Prostate gland (tissue), 2 donors: ENCODE measurements around the gene SUN5. TPM values are rescaled to one million over a fixed set of nuclear protein-coding genes. Genes with fewer than 3 reads are reported as not detected.

ENCODE experiments used
- DNase-seq: peaks from one replicate; pipeline ENCODE4 v3.0.0-alpha.2; 2019; ENCODE audit warnings: low spot score
- H3K27ac ChIP-seq, 2 donors: fragments of 200-600 bp; sonication (generic); 2 replicates each; pipeline ENCODE4 v1.5.1; 2017 to 2019
- H3K27me3 ChIP-seq: fragments of 200-600 bp; sonication (generic); replicated peaks from 2 replicates; pipeline ENCODE4 v1.5.1; 2019; ENCODE audit not compliant: insufficient read depth
- H3K36me3 ChIP-seq, 2 donors: fragments of 200-600 bp; sonication (generic); 1 replicate in 1 of 2; 2 replicates in 1 of 2; pipeline versions ENCODE4 v1.5.1 to v1.8.1; 2017 to 2019
- H3K4me1 ChIP-seq: fragments of 200-600 bp; sonication (generic); replicated peaks from 2 replicates; pipeline ENCODE4 v1.5.1; 2019
- H3K4me3 ChIP-seq, 2 donors: fragments of 200-600 bp; sonication (generic); 2 replicates each; pipeline ENCODE4 v1.5.1; 2017 to 2019
- H3K9me3 ChIP-seq: fragments of 200-600 bp; sonication (generic); 2 replicates; pipeline ENCODE4 v1.5.1; 2017
- POLR2A ChIP-seq: fragments of 450-650 bp; IDR thresholded peaks from one replicate; pipeline ENCODE4 v1.6.1; 2016; ENCODE audit warnings: antibody characterized with exemption, mild to moderate bottlenecking
- POLR2AphosphoS5 ChIP-seq: sonication (generic); formaldehyde crosslinking; IDR thresholded peaks from one replicate; pipeline ENCODE4 v1.6.1; 2017; ENCODE audit warnings: antibody characterized with exemption
- WGBS: methylation state at CpG from one replicate; pipeline ENCODE4 v1.1.5; 2018; 5-methylcytosine and 5-hydroxymethylcytosine counted together
- intact Hi-C: fragments of 100-400 bp; cut with DNase I; formaldehyde crosslinking; loops from one replicate; pipeline ENCODE4 v1.14.2; 2022
- total RNA-seq, 2 donors: library from RNA; depleted of rRNA; stranded (reverse); fragments of >200 nt; gene quantifications; one replicate each; pipeline ENCODE4 v1.1.0, GENCODE V29; 2016
- TF ChIP-seq, protein P1 (sequence below), 4 experiments: fragments of 200-600 bp in 2 of 4; fragments of 450-650 bp in 2 of 4; sonication (generic) in 2 of 4; IDR thresholded peaks; 1 replicate in 3 of 4; 2 replicates in 1 of 4; pipeline ENCODE4 v1.5.1; 2016 to 2019; ENCODE audit warnings: antibody characterized with exemption in 4 of 4, mild to moderate bottlenecking in 2 of 4, moderate library complexity in 2 of 4

SUN5 gene
- total RNA-seq, 2 donors from 2014 or later, result 4.7 TPM; not detected in 1

- TF ChIP-seq, protein P1, sequence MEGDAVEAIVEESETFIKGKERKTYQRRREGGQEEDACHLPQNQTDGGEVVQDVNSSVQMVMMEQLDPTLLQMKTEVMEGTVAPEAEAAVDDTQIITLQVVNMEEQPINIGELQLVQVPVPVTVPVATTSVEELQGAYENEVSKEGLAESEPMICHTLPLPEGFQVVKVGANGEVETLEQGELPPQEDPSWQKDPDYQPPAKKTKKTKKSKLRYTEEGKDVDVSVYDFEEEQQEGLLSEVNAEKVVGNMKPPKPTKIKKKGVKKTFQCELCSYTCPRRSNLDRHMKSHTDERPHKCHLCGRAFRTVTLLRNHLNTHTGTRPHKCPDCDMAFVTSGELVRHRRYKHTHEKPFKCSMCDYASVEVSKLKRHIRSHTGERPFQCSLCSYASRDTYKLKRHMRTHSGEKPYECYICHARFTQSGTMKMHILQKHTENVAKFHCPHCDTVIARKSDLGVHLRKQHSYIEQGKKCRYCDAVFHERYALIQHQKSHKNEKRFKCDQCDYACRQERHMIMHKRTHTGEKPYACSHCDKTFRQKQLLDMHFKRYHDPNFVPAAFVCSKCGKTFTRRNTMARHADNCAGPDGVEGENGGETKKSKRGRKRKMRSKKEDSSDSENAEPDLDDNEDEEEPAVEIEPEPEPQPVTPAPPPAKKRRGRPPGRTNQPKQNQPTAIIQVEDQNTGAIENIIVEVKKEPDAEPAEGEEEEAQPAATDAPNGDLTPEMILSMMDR (IDR thresholded peaks at IDR 0.05), result no peak
- TF ChIP-seq POLR2AphosphoS5, result no peak
- no peak for TF ChIP-seq POLR2A
- no peaks in the 10 kb centered on the region for H3K4me1 ChIP-seq
- DNase-seq, result no peak
- H3K4me3 ChIP-seq, result no peak overlapping the region
- intact Hi-C loops, result no loop called here
- no peaks in the 10 kb centered on the region for H3K9me3 ChIP-seq
- H3K36me3 ChIP-seq, result no peaks in the 10 kb centered on the region
- no peaks in the 10 kb centered on the region for H3K27me3 ChIP-seq
- WGBS, result 72% methylated on average over 9 of the region's 9 CpGs
- no peak overlapping the region for H3K27ac ChIP-seq
Measured at GRCh38 chr20:32999603-33000250, 4.5 kb downstream of the SUN5 start.

- no peak for DNase-seq
- WGBS, result 86% methylated on average over 2 of the region's 2 CpGs
- Histone ChIP-seq H3K4me3 (no peak overlapping the region), H3K27ac (no peak overlapping the region), H3K4me1 (no peaks in the 10 kb centered on the region), H3K36me3 (no peaks in the 10 kb centered on the region), H3K9me3 (no peaks in the 10 kb centered on the region), H3K27me3 (no peaks in the 10 kb centered on the region)
- TF ChIP-seq, protein P1 (IDR thresholded peaks at IDR 0.05), result no peak
- no peak for TF ChIP-seq POLR2A
- TF ChIP-seq POLR2AphosphoS5, result no peak
- intact Hi-C loops, result no loop called here
Measured at GRCh38 chr20:32997431-32997830, 6.8 kb downstream of the SUN5 start.

GRCh38 chr20:32995802-32996201, 8.4 kb downstream of the SUN5 start:
- no peak for DNase-seq

GRCh38 chr20:32993496-32994050, 10.7 kb downstream of the SUN5 start:
- no peak for DNase-seq
- intact Hi-C loops, result no loop called here
- no peak overlapping the region for H3K27ac ChIP-seq
- WGBS, result 82% methylated on average over 8 of the region's 8 CpGs
- H3K27me3 ChIP-seq, result no peaks in the 10 kb centered on the region
- no peaks in the 10 kb centered on the region for H3K36me3 ChIP-seq
- TF ChIP-seq POLR2AphosphoS5 (no peak), POLR2A (no peak)
- TF ChIP-seq, protein P1 (IDR thresholded peaks at IDR 0.05), result no peak
- no peaks in the 10 kb centered on the region for H3K4me1 ChIP-seq
- no peaks in the 10 kb centered on the region for H3K9me3 ChIP-seq
- H3K4me3 ChIP-seq, result no peak overlapping the region

More at GRCh38 chr20:32995802-32996201, 8.4 kb downstream of the SUN5 start:
- TF ChIP-seq POLR2AphosphoS5, result no peak
- TF ChIP-seq, protein P1 (IDR thresholded peaks at IDR 0.05), result peak in 2 of 4 experiments; percentile 11 to 15
- no peak for TF ChIP-seq POLR2A
- Histone ChIP-seq H3K27ac (no peak overlapping the region), H3K36me3 (no peaks in the 10 kb centered on the region), H3K4me1 (no peaks in the 10 kb centered on the region), H3K9me3 (no peaks in the 10 kb centered on the region), H3K27me3 (no peaks in the 10 kb centered on the region), H3K4me3 (no peak overlapping the region)
- intact Hi-C loops, result no loop called here
